Adrenal gland (tissue), 12 donors: ENCODE data around the gene FN3K. TPM values are rescaled to one million over a fixed set of nuclear protein-coding genes. Genes with fewer than 3 reads are reported as not detected.

Experiments used
- DNase-seq, 7 donors: peaks; one replicate each; pipeline ENCODE4 v3.0.0-alpha.2; 2019 to 2020
- H3K27ac ChIP-seq, 5 donors: fragments of 200-600 bp; sonication (generic) in 4 of 5; 1 replicate in 3 of 5; 2 replicates in 2 of 5; pipeline versions ENCODE4 v1.5.1 to v1.8.0; 2016 to 2020; ENCODE audit warnings: mild to moderate bottlenecking in 1 of 5
- H3K27me3 ChIP-seq: fragments of 200-600 bp; 2 replicates; pipeline ENCODE4 v1.8.0; 2021
- H3K36me3 ChIP-seq, 2 donors: fragments of 200-600 bp; replicated peaks in 1 of 2; 1 replicate in 1 of 2; 2 replicates in 1 of 2; pipeline versions ENCODE4 v1.5.1 to v1.8.0; 2018 to 2022
- H3K4me1 ChIP-seq, 2 donors: fragments of 200-600 bp; replicated peaks in 1 of 2; 1 replicate in 1 of 2; 2 replicates in 1 of 2; pipeline versions ENCODE4 v1.5.1 to v1.8.0; 2018 to 2021
- H3K4me3 ChIP-seq, 4 donors: fragments of 200-600 bp; sonication (generic) in 3 of 4; one replicate each; pipeline ENCODE4 v1.5.1; 2016 to 2018
- H3K9me3 ChIP-seq, 3 donors: fragments of 200-600 bp; sonication (generic) in 1 of 3; replicated peaks in 1 of 3; 1 replicate in 2 of 3; 2 replicates in 1 of 3; pipeline versions ENCODE4 v1.5.1 to v1.8.0; 2016 to 2021
- CTCF ChIP-seq, 6 experiments: fragments of 450-650 bp in 4 of 6; fragments of 200-600 bp in 2 of 6; sonication (generic) in 1 of 6; IDR thresholded peaks; 1 replicate in 5 of 6; 2 replicates in 1 of 6; pipeline versions ENCODE4 v1.5.1 to v1.8.0; 2016 to 2021; ENCODE audit warnings: antibody characterized with exemption in 6 of 6, mild to moderate bottlenecking in 2 of 6, moderate library complexity in 1 of 6
- POLR2A ChIP-seq, 2 donors: fragments of 450-650 bp; IDR thresholded peaks; one replicate each; pipeline ENCODE4 v1.6.1; 2017; ENCODE audit warnings: antibody characterized with exemption in 2 of 2, mild to moderate bottlenecking in 2 of 2, moderate library complexity in 1 of 2
- WGBS, 4 donors: extraction: QIAGEN DNeasy Blood & Tissue Kit in 2 of 4; methylation state at CpG; one replicate each; pipeline versions ENCODE4 v1.1.5 to v1.1.7; 2013 to 2017; 5-methylcytosine and 5-hydroxymethylcytosine counted together
- intact Hi-C, 2 donors: fragments of 100-400 bp; cut with DNase I; formaldehyde crosslinking; loops; one replicate each; pipeline versions ENCODE4 v1.14.1 to v1.15.0; 2022 to 2023
- polyA plus RNA-seq, 3 donors: library from polyadenylated mRNA; stranded (reverse); fragments of 200-250 nt in 2 of 3; fragments of 350-450 nt in 1 of 3; fragmentation: Illumina TruSeq in 1 of 3; extraction: RNeasy Lipid Tissue Mini Kit (QIAGEN cat#74804) in 1 of 3; gene quantifications; one replicate each; pipeline ENCODE4 v1.2.3, GENCODE V29; 2013 to 2014
- total RNA-seq, 9 donors: library from RNA; depleted of rRNA in 4 of 9; stranded (reverse); fragments of >200 nt in 4 of 9; fragments of 120-200 nt in 1 of 9; fragmentation: NEBNext Ultra II Directional in 1 of 9; extraction: Animal tissue kit (Norgen Biotek cat#: 25700) in 1 of 9; gene quantifications; one replicate each; pipeline versions ENCODE4 v1.1.0 to v1.2.4, GENCODE V29; 2013 to 2023
- donor health status: healthy with polysubstance abuse.
- donor health status: Bipolar disorder and iron deficiency.
- donor health status: DM: yes; HTN: yes; CAD: no.
- donor health status: DM: no; HTN: no; CAD: no.
- donor health status: DM: no; HTN: no; CAD: no.
- donor health status: DM: yes; HTN: yes; CAD: no.

The FN3K gene
- total and polyA plus RNA-seq, 12 donors = 16.0 to 136 (median 40.8) TPM

DNA sequence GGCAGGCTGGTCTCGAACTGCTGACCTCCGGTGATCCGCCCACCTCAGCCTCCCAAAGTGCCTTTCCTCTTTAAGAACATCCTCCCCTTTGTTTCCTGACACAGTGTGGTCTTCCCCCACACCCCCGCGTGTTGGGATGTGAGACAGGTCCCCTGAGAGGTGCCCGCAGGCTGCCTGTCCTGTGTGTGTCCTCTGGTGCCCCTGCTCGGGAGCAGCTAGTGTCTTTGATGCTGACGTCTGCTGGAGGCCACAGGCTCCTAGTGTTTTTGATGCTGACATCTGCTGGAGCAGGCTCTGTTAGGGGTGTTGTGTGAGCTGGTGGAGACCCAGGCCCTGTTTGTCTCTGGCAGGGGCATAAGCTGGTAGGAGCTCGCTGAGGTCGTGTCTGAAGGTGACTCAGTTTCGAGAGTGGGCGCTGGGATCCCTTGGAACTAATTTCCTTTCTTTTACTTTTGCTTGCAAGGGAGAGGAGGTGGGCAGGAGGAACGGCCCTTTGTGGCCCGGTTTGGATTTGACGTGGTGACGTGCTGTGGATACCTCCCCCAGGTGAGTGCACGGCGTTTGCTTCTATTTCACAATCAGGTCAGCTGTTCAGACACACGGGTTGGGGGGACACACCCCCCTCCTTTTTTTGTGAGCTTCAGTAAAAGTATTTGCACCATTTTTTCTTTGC is 12.9 kb upstream of the FN3K start:
- peaks cover 4 to 9% of the 10 kb centered on the region in 2 donors for H3K4me1 ChIP-seq
- 81 to 91% (median 87%) methylated on average over 16 to 19 of the region's 19 CpGs for WGBS, 4 donors
- no peak for TF ChIP-seq POLR2A (IDR thresholded peaks at IDR 0.05)
- no peak for TF ChIP-seq CTCF (IDR thresholded peaks at IDR 0.05)
- H3K27me3 ChIP-seq = no peaks in the 10 kb centered on the region
- peaks cover 0 to 47% of the 10 kb centered on the region in 2 donors for H3K36me3 ChIP-seq
- no peaks in the 10 kb centered on the region for H3K9me3 ChIP-seq
- H3K27ac ChIP-seq = no peak overlapping the region
- intact Hi-C loops = no loop called here
- no peak for DNase-seq
- H3K4me3 ChIP-seq = no peak overlapping the region

DNA sequence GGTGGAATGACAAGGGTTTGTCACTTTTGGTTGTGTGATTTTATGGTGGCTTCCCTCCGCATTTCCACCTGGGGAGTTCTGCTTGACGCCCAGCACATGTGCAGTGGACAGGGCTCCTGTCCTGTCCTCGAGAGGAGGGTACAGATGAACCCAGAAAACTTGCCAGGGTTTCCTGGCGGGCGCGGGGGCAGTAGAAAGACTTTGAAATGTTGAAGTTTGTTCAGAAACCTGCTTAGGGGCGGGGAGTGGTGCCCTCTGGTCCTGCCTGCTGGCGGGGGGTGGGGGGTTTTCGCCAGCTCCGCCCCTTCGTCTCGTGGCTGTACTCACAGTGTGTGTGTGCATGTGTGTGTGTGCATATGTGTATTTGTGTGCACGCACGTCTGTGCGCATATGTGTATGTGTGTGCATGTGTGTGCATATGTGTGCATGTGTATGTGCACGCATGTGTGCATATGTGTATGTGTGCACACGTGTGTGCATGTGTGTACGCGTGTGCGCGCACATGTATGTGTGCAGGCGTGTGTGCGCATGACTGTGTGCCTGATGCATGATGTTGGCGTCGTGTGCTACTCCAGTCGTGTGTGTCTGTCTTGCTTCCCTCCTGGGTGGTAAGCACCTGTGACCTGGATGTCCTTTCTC is 12.1 kb upstream of the FN3K start:
- TF ChIP-seq CTCF (IDR thresholded peaks at IDR 0.05) (no peak), POLR2A (IDR thresholded peaks at IDR 0.05) (no peak)
- Histone ChIP-seq H3K36me3 (peaks cover 0 to 49% of the 10 kb centered on the region in 2 donors), H3K4me1 (peaks cover 0 to under 1% of the 10 kb centered on the region in 2 donors), H3K9me3 (no peaks in the 10 kb centered on the region), H3K27ac (no peak overlapping the region), H3K4me3 (no peak overlapping the region), H3K27me3 (no peaks in the 10 kb centered on the region)
- intact Hi-C loops = no loop called here
- DNase-seq = no peak
- WGBS, 4 donors = 88 to 92% (median 90%) methylated on average over 17 to 26 of the region's 26 CpGs

- Histone ChIP-seq H3K4me1 (no peaks in the 10 kb centered on the region), H3K27ac (no peak overlapping the region), H3K27me3 (no peaks in the 10 kb centered on the region), H3K4me3 (no peak overlapping the region), H3K36me3 (peaks cover 0 to 27% of the 10 kb centered on the region in 2 donors), H3K9me3 (no peaks in the 10 kb centered on the region)
- DNase-seq = no peak
- no peak for TF ChIP-seq CTCF (IDR thresholded peaks at IDR 0.05)
- no peak for TF ChIP-seq POLR2A (IDR thresholded peaks at IDR 0.05)
- WGBS, 4 donors = 93 to 98% (median 97%) methylated on average over 8 to 10 of the region's 10 CpGs
- intact Hi-C loops = no loop called here
These were observed 9.0 kb upstream of the FN3K start for GRCh38 chr17:82726427-82726826.

- Histone ChIP-seq H3K27ac (no peak overlapping the region), H3K4me1 (no peaks in the 10 kb centered on the region), H3K27me3 (no peaks in the 10 kb centered on the region), H3K9me3 (no peaks in the 10 kb centered on the region), H3K36me3 (peaks cover 0 to 14% of the 10 kb centered on the region in 2 donors), H3K4me3 (no peak overlapping the region)
- intact Hi-C loops = no loop called here
- peak in 1 of 7 donors; percentile 21 for DNase-seq
- WGBS, 4 donors = 87 to 90% (median 89%) methylated on average over 38 to 48 of the region's 48 CpGs
- TF ChIP-seq CTCF (IDR thresholded peaks at IDR 0.05) (no peak), POLR2A (IDR thresholded peaks at IDR 0.05) (no peak)
These were observed 5.7 kb upstream of the FN3K start for GRCh38 chr17:82729479-82730260.
